HepG2 (cell line): ENCODE measurements around the gene ICAM2.

Experiments
- BCLAF1 ChIP-seq: fragments of 450-650 bp; IDR thresholded peaks from 2 replicates; pipeline ENCODE4 v1.6.1; 2017; ENCODE audit warnings: mild to moderate bottlenecking
- CTCF ChIP-seq: sonication (generic); formaldehyde crosslinking; IDR thresholded peaks from 2 replicates; pipeline ENCODE4 v1.5.0; 2020; ENCODE audit warnings: mild to moderate bottlenecking, missing genetic modification reagents, moderate library complexity
- FOXP4 ChIP-seq: sonication (generic); formaldehyde crosslinking; IDR thresholded peaks from 2 replicates; pipeline ENCODE4 v1.4.0; 2020; ENCODE audit warnings: missing genetic modification reagents
- KIAA2018 ChIP-seq: sonication (generic); formaldehyde crosslinking; IDR thresholded peaks from 2 replicates; pipeline ENCODE4 v1.5.0; 2020; ENCODE audit warnings: mild to moderate bottlenecking, missing genetic modification reagents, borderline replicate concordance
- MNT ChIP-seq: fragments of 450-650 bp; IDR thresholded peaks from 2 replicates; pipeline ENCODE4 v1.6.1; 2016
- PAWR ChIP-seq: sonication (generic); formaldehyde crosslinking; IDR thresholded peaks from 2 replicates; pipeline ENCODE4 v1.4.0; 2020; ENCODE audit warnings: missing genetic modification reagents, mild to moderate bottlenecking, borderline replicate concordance
- SIN3A ChIP-seq: IDR thresholded peaks from 2 replicates; pipeline ENCODE4 v1.6.1; 2011; ENCODE audit warnings: low read depth, mild to moderate bottlenecking, control low read depth, low read length, borderline replicate concordance
- SMC3 ChIP-seq: IDR thresholded peaks from 2 replicates; pipeline ENCODE4 v1.6.1; 2011; ENCODE audit warnings: low read length, improper control_type of control experiment
- UBTF ChIP-seq: sonication (generic); formaldehyde crosslinking; IDR thresholded peaks from 2 replicates; pipeline ENCODE4 v1.4.0; 2020; ENCODE audit warnings: mild to moderate bottlenecking, missing genetic modification reagents

GRCh38 chr17:63955232-63955631 lies 65.2 kb downstream of the ICAM2 start:
- TF ChIP-seq BCLAF1 (no peak), PAWR (CRISPR knock-in tag) (no peak), SIN3A (no peak), UBTF (CRISPR knock-in tag) (no peak), MNT (no peak), FOXP4 (CRISPR knock-in tag) (no peak), CTCF (CRISPR knock-in tag) (no peak), SMC3 (no peak), KIAA2018 (no peak)
